NCI-H446 treated with DMSO at 0.1 percent for 48 hours (cell line): ENCODE results near the gene POFUT2.

Source experiments
- DNase-seq: peaks from one replicate; lab custom pipeline; 2025; lab: John Stamatoyannopoulos, UW

POFUT2 gene

DNA sequence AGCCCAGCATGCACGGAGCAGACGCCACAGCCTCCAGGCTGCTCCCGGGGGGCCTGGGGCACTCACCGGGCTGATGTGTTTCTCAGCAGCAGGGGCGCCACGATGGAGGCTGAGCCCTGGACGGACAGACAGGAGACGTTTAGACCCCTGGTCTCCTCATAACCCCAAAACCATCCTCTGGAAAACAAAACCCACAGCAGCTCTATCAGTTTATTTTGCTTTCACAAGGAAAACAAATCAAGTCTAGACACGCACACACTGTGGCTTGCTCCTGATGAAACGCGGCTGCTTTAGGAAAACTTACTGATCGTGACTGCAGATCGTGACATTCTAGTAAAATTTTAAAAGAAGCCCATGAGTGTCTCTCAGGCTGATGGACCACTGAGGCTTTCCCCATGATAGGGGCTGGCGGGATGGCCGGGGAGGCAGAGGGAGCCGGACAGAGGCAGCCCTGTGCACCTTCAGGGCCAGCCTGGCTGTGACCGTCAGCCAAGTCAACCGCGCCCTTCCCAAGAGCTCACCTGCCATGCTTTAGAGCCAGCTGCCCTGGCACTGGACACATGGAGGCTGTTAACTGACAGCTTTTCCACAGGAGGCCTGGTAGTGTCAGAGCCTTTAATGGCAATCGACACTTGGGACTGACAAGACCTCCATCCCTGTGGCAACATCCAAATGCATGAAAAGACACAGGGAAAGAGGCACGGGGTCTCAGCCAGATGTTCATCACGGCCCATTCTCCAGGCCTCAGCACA, 5.2 kb downstream of the POFUT2 start:
- DNase-seq: no peak

- no peak for DNase-seq
Observed at GRCh38 chr21:45281411-45282282, 6.0 kb downstream of the POFUT2 start.

DNA sequence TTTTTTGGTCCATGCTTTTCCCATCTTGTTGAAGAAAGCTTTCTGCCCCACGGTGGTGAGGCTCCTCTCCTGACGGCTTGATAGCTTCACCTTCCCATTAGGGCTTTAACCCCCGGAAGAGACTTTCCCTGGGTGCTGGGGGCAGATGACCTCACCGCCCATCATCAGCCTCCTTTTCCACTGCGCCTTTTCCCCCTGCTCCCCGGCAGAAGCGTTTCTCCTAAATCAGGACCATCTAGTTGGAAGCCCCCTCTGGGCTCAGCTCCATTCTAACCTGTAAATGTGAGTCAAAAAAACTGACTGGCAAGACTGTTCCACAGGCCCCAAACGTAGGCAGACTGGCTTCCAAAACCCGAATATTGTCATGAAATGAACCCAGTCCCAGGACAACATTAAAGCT, 6.7 kb downstream of the POFUT2 start:
- DNase-seq: no peak

DNA sequence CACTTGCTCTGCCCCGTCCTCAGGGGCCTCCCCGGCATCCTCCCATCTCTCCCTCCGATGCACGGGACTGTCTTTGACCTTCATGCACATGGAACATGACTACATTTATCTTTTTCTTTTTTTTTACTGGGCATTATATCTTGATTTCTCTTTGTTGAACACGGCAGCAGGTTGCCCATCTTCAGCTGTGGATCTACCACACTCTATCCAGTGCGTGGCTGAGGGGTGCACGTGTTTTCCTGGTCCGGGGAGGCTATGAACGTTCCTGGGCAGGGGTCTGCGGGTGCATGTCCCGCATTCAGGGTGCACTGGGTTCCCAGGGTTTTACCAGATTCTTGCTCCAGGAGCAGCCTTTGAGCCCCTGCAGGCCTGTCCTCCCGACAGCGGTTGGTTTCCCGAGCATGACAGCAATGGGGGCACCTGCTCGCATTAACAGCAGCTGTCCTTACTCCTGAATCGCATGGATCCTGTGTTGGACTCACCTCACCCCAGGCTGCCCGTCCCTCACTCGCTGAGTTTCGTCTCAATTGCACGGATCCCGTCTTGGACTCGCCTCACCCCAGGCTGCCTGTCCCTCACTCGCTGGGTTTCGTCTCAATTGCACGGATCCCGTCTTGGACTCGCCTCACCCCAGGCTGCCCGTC, 7.4 kb downstream of the POFUT2 start:
- DNase-seq: no peak

DNA sequence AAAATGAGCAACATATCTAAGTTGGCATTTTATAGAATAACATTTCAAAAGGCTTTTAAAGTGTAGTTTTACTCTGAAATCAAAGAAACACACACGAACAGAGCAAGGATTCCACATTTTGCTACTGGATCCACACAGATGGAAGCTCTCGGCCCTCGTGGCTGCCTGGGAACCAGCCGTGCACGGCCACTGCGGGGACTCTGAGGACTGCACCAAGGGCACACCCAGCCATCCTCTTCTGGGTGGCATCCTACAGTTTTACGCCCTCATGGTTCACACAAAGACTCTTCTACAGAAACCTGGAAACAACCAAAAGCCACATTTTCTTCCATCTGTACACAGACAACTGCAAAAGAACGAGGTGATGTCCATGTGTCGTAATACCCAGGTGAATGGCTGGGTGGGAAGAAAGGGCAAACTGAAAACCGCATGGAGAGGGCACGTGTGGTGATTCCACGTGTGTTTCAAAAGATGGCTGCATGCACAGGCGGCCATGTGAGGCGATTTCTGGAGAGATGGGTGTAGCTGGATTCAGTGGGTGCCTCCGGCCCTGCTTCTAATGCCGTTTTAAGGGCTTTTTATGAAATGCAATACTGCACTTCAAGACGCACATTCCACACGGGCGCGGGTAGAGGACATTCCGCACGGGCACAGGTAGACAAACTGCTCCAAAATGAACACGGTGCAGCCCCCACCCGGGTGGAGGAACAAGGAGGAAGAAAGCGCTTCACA, 8.1 kb downstream of the POFUT2 start:
- DNase-seq: no peak

- DNase-seq: no peak
Observed at GRCh38 chr21:45278156-45278911, 9.4 kb downstream of the POFUT2 start.

DNA sequence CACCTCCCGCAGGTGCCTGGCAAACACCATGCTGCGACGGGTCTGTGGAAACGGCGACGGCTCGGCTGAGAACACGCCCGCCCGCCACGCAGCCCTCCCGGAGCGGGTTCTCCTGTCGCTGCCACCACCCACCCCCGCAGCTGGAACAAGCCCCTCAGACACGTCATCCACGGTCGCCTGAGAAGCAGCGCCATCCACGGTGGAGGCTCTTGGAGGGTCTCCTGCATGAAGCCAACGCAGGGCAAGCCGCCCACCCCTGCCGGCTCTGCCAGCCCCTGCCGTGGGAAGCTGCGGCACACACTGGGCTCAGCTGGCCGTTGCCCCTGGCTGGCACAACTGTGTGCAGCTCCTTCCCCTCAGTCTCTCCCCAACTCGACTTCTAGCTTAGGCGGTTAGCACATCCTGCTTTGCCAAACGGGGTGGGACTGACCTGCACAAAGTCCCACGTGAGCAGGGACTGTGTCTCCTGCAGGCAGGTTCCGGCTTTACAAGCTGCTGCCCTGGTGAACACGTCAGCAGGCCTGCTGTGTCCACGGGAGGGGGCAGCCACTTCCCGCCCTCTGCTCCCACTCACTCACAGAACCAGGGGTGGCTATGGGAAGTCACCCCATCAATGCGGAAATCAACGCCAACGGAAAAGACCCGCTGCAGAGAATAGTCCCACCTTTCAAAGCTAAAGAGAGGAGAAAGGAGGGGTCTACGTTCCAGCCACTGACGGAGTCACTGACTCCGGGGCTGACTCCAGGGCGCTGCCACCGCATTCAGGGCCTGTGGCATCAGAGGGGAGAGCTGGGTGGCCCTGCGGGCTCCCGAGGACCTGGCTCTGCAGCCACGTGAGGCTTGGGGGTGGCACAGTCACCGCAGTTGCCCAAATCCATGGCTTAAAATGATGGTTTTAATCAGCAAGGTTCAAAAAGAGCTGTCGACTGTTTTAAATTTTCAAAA, 10.3 kb downstream of the POFUT2 start:
- no peak for DNase-seq

DNA sequence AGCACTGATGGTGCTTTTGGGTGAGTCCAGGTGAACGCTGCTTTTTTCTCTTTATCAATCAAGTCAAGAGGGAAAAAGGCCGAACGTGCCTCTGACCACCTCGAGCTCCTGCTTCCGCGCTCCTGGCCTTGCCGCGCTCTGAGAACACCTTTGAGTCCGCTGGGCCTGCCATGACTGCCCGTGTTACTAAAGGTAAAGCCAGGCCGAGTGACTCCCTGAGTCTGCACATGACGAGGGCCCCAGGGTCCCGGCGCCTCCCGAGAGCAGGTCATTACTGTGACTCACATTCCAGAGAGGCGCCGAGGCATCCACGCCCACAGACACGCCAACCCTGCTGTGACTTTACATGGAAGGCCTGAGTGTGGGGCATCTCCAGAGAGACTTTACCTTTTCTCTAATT, 11.1 kb downstream of the POFUT2 start:
- DNase-seq: no peak

DNA sequence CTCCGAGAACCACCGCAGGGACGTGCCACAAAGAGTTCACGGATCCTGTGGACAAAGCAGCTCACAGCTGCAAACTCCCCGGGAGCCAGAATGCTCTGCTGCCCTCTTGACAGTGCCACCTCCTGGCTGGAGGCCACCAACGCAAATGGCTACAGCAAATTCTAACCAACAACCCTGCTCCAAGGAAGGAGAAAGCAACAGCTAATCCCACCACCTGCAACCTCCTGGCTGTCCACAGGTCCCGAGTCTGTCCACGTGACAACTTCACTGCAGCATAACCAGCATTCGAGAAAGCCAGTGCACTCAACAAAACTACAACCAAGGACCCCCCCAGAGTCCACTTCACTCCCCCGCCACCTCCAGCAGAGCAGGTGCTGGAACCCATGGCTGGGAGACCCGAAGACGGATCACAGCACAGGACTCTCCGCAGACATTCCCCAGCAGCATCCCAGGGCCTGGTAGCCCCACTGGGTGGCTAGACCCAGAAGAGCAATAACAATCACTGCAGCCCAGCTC, 17.3 kb downstream of the POFUT2 start:
- no peak for DNase-seq

DNA sequence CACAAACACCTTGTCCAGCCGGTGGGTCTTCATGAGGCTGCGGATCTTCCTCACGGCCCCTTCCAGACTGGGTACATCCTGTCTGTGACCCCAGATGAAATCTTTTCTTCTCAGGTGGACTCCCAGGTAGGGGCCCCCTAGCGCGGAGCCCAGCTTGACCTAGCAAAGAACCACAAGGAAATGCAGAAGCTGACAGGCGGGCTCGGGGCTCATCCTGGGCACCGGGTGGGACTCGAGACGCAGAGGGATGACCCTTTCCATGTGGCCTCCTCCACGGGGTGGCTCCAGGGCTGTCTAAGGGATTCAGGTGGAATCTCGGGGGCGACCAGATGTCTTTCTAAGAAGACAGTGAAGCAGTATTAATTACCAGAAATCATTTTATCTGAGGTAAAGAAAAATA, 17.8 kb downstream of the POFUT2 start:
- DNase-seq: no peak

- no peak for DNase-seq
Observed at GRCh38 chr21:45267390-45267760, 20.3 kb downstream of the POFUT2 start.

DNA sequence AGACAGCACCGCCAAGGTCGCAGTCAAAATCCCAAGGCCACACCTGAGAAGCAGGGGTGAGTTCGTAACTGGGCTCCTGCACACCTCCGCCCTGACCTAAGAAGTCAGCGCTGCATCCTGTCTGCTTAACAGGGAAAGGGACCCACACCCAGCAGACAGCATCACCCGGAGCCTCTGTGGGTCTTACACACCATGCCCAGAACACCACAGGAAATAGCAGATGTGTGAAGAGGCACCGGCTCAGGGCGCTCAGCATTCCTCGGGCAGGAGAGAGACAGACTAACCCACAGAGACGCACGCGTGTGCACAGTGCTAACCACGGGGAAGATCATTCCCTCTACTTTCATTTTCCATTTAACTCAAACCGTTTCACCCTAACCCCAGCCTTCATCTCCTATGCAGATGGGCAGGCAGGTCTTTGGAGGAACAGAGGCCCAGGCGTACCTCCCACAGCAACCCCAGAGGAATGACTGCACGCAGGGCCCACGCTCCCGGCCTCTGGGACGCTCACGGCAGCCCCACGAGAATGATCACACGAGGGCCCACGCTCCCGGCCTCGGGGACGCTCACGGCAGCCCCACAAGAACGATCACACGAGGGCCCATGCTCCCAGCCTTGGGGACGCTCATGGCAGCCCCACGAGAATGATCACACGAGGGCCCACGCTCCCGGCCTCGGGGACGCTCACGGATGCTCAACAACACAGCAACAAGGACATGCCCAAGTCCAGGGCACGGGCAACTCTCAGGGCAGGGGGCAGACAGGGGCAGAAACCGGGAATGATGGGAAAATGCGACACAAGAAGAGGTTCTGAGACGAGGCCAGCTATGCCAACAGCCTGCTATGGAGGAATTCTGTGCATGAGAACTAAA, 20.9 kb downstream of the POFUT2 start:
- no peak for DNase-seq

- no peak for DNase-seq
Observed at GRCh38 chr21:45265721-45266517, 21.8 kb downstream of the POFUT2 start.

DNA sequence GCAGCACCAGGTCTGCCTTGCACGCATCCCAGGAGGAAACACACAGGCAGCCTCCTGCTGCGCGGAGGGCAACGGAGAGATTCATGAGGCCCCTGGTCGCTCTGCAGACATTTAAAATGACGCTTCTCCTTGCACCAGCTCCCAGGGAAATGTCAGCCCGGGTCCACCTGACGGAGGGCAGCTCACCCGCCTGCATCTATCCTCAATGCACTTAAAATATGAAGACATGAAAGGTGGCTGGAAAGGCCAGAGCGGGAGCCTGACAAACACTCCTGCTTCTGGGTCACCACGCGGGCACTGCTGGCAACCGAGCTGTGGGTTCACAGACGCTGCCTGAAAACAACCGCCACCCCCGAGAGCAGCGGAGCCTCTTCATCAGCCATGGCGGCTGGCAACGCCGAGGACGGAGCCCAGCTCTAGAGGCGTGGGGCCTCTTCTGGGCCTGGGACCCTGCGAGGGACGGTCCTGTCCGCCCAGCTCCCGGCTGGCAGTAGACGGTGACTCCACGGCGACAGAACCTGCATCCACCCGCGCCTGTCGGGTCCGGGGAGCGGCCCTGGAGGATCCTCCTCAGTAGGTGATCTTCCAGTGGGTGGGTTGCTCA, 22.7 kb downstream of the POFUT2 start:
- DNase-seq: no peak

- DNase-seq: no peak
Observed at GRCh38 chr21:45264146-45264911, 23.4 kb downstream of the POFUT2 start.

- no peak for DNase-seq
Observed at GRCh38 chr21:45263534-45263933, 24.2 kb downstream of the POFUT2 start.

DNA sequence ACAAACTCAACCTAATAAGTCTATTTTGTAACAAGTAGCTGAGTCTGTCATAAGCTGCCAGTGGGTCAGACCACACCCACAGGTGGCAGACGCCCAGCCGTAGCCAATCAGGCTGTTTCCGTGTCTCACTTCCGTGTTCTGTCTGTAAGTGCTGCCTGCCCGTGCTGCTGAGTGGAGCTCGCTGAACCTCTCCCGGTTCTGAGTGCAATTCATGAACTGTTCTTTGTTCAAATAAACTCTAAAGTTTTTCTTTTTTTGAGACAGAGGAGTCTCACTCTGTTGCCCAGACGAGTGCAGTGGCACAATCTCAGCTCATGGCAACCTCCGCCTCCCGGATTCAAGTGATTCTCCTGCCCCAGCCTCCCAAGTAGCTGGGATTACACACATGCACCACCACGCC, 25.1 kb downstream of the POFUT2 start:
- DNase-seq: no peak
